Naive B cell (primary cell): ENCODE data around the gene LRRC28. TPM values are rescaled to one million over a fixed set of nuclear protein-coding genes. Genes with fewer than 3 reads are reported as not detected.
"Not testable (repeated sequence)": the region's sequence is repeated elsewhere in the genome, so short reads cannot be mapped to it uniquely, and the experiment has no call there.

Source experiments
- ATAC-seq, 2 donors: fragments of 150-1000 bp; cut with Tn5 transposase; 2 replicates each; pipeline ENCODE4 v1.10.0; 2021; ENCODE audit warnings: low read depth in 2 of 2, mild to moderate bottlenecking in 2 of 2, moderate library complexity in 2 of 2
- DNase-seq: peaks from one replicate; pipeline ENCODE4 v3.0.0; 2022
- H3K27ac Mint-ChIP-seq, 6 donors: one replicate each; pipeline ENCODE4 v1.8.0; 2020 to 2022; ENCODE audit warnings: mild to moderate bottlenecking in 6 of 6, mixed read lengths in 6 of 6, moderate library complexity in 5 of 6, inconsistent platforms in 2 of 6
- H3K27me3 Mint-ChIP-seq, 3 donors: one replicate each; pipeline ENCODE4 v1.8.0; 2021 to 2022; ENCODE audit warnings: mixed read lengths in 3 of 3, mild to moderate bottlenecking in 1 of 3
- H3K36me3 Mint-ChIP-seq, 2 donors: one replicate each; pipeline ENCODE4 v1.8.0; 2020 to 2022; ENCODE audit warnings: mixed read lengths in 2 of 2, inconsistent platforms in 1 of 2, mild to moderate bottlenecking in 1 of 2
- H3K4me1 Mint-ChIP-seq, 3 donors: one replicate each; pipeline ENCODE4 v1.8.0; 2020 to 2022; ENCODE audit warnings: mixed read lengths in 3 of 3, inconsistent platforms in 1 of 3, mild to moderate bottlenecking in 1 of 3, moderate library complexity in 1 of 3
- H3K4me3 Mint-ChIP-seq, 8 donors: one replicate each; pipeline ENCODE4 v1.8.0; 2020 to 2022; ENCODE audit warnings: mild to moderate bottlenecking in 8 of 8, mixed read lengths in 8 of 8, moderate library complexity in 8 of 8, inconsistent platforms in 2 of 8
- H3K9me3 Mint-ChIP-seq, 7 donors: one replicate each; pipeline ENCODE4 v1.8.0; 2020 to 2022; ENCODE audit warnings: mixed read lengths in 7 of 7, mild to moderate bottlenecking in 5 of 7, inconsistent platforms in 2 of 7, moderate library complexity in 1 of 7
- polyA plus RNA-seq, 6 donors: library from polyadenylated mRNA; unstranded; fragments of 300-500 nt; fragmentation: Illumina TruSeq; gene quantifications; one replicate each; pipeline ENCODE4 v1.2.3, GENCODE V29; 2021; ENCODE audit warnings: low read depth in 6 of 6

Gene LRRC28
- polyA plus RNA-seq, 6 donors from 2014 or later, result 20.9 to 41.9 (median 26.9) TPM

DNA sequence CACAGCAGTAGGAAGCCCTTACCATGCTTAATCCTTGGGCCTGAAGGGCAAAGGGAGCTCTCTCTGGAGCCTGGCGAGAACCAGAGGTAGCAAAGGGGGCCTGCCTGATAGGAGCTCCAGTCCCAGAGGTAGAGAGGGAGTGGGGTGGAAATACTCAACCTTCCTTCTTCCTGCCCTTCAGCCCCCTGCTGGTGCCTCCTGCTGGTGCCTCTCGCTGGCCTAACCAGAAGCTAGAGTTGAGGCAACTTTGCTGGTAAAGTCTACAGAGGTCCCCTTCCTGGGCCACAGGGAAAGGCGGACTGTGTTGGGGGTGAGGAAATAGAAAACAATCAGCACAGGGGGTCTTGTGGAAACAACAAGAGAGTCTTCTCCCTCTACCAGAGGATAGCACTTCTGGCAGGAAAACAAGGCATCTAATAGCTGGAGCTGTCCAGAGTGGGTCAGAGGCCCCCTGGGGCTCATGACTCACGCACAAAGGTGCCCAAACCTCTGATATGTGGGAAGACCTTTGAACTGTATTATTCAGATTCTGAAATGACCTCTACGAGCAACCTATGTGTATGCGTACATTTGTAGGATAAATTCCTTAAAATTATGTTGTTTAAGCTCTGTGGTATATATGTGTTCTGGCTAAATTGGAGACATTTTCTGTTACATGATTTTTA, 133.9 kb downstream of the LRRC28 start:
- Mint-ChIP-seq H3K27me3 (no peaks in the 10 kb centered on the region), H3K4me3 (peak overlapping the region in 1 of 8 donors; percentile 49), H3K9me3 (peaks cover 0 to 6% (median 0%) of the 10 kb centered on the region in 7 donors), H3K27ac (peak overlapping the region in 1 of 6 donors; percentile 14), H3K36me3 (peaks cover 0 to 16% of the 10 kb centered on the region in 2 donors), H3K4me1 (peaks cover 5 to 17% (median 8%) of the 10 kb centered on the region in 3 donors)
- ATAC-seq (no peak), DNase-seq (no peak)

DNA sequence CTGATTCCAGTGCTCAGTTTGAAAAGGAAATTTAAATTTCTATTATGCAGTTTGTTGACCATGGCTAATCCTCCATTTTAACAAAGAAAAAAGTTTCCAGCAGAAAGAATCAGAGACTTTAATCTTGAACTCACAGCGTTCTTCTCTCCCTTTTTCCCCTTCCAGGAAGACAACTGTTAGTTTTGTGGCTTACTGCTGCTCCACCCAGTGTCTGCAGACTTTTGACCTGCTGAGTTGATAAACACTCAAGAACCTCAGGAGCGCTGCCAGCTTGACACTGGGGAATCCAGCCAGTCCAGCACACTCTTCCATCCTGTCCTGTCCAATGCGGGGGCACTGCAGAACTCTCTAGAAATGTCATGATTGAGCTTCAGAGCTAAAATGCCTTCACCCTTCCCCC, 134.6 kb downstream of the LRRC28 start:
- peaks cover 0 to 6% (median 0%) of the 10 kb centered on the region in 7 donors for H3K9me3 Mint-ChIP-seq
- no peak for ATAC-seq
- DNase-seq, result no peak
- H3K36me3 Mint-ChIP-seq, result peaks cover 0 to 16% of the 10 kb centered on the region in 2 donors
- H3K4me1 Mint-ChIP-seq, result peaks cover 5 to 17% (median 8%) of the 10 kb centered on the region in 3 donors
- no peak overlapping the region for H3K4me3 Mint-ChIP-seq
- peak overlapping the region in 2 of 6 donors; percentile 22 to 65 for H3K27ac Mint-ChIP-seq
- no peaks in the 10 kb centered on the region for H3K27me3 Mint-ChIP-seq

DNA sequence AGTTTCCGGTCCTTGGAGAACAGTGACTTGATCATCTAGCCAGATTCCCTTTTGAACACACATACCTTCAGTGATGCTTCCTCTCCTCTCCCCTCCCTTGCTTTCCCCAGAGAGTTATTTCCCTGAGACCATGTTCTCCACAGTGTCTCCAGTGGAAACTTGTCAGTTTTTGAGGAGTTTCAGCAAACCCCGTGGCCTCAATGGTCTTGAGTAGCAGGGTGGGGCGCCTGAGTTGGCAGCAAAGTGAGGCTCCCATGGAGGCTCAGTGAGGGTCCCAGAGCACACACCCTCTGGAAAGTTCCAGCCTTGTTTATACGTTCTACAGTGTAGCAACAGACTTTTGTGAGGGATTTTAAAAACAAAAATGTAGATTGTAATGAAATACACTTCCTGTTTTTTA, 135.1 kb downstream of the LRRC28 start:
- no peak overlapping the region for H3K4me3 Mint-ChIP-seq
- peaks cover 0 to 16% of the 10 kb centered on the region in 2 donors for H3K36me3 Mint-ChIP-seq
- DNase-seq (no peak), ATAC-seq (no peak)
- no peaks in the 10 kb centered on the region for H3K27me3 Mint-ChIP-seq
- H3K27ac Mint-ChIP-seq, result peak overlapping the region in 3 of 6 donors; percentile 20 to 58 (median 22)
- H3K4me1 Mint-ChIP-seq, result peaks cover 5 to 17% (median 8%) of the 10 kb centered on the region in 3 donors
- peaks cover 0 to 6% (median 4%) of the 10 kb centered on the region in 7 donors for H3K9me3 Mint-ChIP-seq

DNA sequence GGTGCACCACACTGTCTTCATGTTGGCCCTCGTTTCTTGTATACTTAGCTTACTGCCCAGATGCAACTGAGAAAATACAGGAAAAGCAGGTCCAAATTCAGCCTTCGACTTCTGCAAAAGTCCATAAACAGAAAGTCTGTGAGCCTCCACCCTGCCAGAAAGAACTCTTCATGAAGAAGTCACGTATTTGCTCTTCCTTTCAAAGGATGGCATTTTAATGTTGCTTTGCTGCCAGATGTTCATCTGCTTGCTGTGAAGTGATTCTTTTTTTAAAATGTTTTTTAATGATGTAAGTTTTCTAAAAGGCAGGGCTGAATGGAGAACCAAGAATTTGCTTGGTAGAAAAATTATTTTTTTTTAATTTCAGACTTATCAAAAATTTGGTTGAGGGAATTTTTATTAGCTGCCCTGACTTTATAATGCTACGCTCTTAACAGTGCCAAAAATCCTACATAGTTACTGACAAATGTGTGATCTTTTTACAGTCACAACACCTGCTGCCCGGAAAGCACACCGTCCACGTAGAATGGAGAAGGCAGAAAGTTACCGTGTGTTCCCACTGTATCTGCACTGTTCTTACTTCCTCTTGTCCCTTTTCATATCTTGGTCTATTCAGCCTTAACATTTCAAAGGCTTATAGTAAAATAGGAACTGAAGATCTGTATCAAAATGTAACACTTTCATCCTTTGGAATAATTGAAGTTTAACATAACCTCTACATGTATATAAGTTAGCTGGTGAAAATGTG, 136.3 kb downstream of the LRRC28 start:
- Mint-ChIP-seq H3K27me3 (no peaks in the 10 kb centered on the region), H3K4me3 (peak overlapping the region in 1 of 8 donors; percentile 15), H3K27ac (peak overlapping the region in 2 of 6 donors; percentile 12 to 69), H3K4me1 (peaks cover 5 to 17% (median 8%) of the 10 kb centered on the region in 3 donors), H3K36me3 (peaks cover 0 to 28% of the 10 kb centered on the region in 2 donors), H3K9me3 (peaks cover 0 to 17% (median 9%) of the 10 kb centered on the region in 7 donors)
- DNase-seq (no peak), ATAC-seq (peak; percentile 45 to 73)

DNA sequence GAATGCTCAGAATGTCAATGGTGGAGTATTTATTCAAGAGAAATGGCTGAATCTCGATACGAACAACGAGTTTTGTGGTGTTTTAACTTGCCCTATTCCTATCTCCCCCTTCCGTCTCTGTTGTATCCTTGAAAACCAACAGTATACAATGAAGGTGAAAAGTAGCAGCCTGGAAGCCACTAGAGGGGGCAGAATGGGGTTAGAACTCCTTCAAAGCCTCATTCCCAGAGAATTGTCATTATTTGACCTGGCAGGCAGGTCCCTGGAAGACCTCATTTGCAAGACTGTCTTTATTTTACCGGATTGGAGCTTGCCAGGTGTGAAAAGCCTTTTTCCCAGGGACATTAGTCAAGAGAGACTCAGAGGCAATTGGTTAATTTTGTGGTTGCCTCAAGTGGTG, 139.4 kb downstream of the LRRC28 start:
- Mint-ChIP-seq H3K4me3 (no peak overlapping the region), H3K27me3 (no peaks in the 10 kb centered on the region), H3K9me3 (peaks cover 0 to 39% (median 14%) of the 10 kb centered on the region in 7 donors), H3K4me1 (peaks cover 4 to 17% (median 5%) of the 10 kb centered on the region in 3 donors), H3K27ac (no peak overlapping the region), H3K36me3 (peaks cover 0 to 24% of the 10 kb centered on the region in 2 donors)
- no peak for DNase-seq
- no peak for ATAC-seq

DNA sequence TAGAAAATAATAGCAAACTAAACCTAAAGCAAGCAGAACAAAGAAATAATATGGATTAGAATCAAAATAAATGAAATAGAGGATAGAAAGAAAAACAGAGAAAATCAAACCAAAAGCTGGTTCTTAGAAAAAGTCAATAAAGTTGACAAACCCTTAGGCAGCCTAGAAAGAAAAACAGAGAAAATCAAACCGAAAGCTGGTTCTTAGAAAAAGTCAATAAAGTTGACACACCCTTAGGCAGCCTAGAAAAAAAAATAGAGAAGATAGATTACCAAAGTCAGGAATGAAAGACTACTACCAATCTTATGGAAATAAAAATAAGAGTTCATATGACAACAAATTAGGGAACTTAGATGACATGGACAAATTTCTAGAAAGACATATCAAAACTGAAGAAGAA, 142.4 kb downstream of the LRRC28 start:
- DNase-seq (no peak), ATAC-seq (no peak)
- no peaks in the 10 kb centered on the region for H3K27me3 Mint-ChIP-seq
- H3K4me1 Mint-ChIP-seq, result no peaks in the 10 kb centered on the region
- no peak overlapping the region for H3K4me3 Mint-ChIP-seq
- H3K36me3 Mint-ChIP-seq, result peaks cover 0 to 17% of the 10 kb centered on the region in 2 donors
- H3K9me3 Mint-ChIP-seq, result peaks cover 2 to 39% (median 14%) of the 10 kb centered on the region in 7 donors
- H3K27ac Mint-ChIP-seq, result no peak overlapping the region

DNA sequence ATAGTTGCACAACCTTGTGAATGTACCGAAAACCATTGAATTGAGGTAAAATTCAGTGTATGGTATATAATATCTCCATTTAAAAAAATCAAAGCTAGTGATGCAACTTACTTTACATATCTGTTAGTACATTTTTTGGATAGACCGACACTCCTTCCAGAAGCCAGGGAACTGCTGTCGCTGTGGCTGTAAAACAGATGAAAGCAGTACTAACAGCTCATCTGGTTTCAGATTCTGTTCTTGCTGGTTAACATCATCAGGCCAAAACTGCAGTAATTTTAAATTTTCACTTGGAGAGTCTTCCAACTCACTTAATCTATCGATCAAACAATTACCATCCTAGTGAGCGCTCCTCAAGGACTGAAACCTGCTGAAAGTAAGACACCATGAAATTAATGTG, 145.1 kb downstream of the LRRC28 start:
- H3K4me3 Mint-ChIP-seq, result no peak overlapping the region
- no peak overlapping the region for H3K27ac Mint-ChIP-seq
- peaks cover 2 to 36% (median 12%) of the 10 kb centered on the region in 7 donors for H3K9me3 Mint-ChIP-seq
- peaks cover 0 to 17% of the 10 kb centered on the region in 2 donors for H3K36me3 Mint-ChIP-seq
- no peaks in the 10 kb centered on the region for H3K4me1 Mint-ChIP-seq
- peaks cover 0 to 5% (median 4%) of the 10 kb centered on the region in 3 donors for H3K27me3 Mint-ChIP-seq
- DNase-seq (no peak), ATAC-seq (no peak)

DNA sequence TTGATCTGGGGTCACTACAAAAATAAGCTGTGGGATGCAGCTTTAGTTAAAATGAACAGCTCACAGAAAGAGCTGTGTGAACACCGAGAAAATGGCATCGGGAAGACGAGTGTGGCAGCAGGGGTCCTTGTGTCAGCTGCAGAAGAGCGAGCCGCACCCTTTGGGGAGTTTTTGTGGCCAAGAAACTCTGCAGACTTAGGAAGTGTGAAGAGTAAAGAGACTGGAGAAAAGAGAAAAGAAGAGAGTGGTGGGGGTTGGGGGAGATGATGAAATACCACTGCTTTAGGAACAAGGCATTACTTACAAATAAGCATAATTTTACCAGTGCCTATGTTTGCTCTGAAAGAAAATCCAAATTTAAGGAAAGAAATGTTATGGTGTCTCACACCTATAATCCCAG, 147.8 kb downstream of the LRRC28 start:
- Mint-ChIP-seq H3K36me3 (no peaks in the 10 kb centered on the region), H3K9me3 (peaks cover 0 to 9% (median 2%) of the 10 kb centered on the region in 7 donors), H3K4me3 (no peak overlapping the region), H3K27ac (peak overlapping the region in 1 of 6 donors; percentile 82), H3K4me1 (no peaks in the 10 kb centered on the region), H3K27me3 (peaks cover 0 to 5% (median 4%) of the 10 kb centered on the region in 3 donors)
- no peak for ATAC-seq
- no peak for DNase-seq

DNA sequence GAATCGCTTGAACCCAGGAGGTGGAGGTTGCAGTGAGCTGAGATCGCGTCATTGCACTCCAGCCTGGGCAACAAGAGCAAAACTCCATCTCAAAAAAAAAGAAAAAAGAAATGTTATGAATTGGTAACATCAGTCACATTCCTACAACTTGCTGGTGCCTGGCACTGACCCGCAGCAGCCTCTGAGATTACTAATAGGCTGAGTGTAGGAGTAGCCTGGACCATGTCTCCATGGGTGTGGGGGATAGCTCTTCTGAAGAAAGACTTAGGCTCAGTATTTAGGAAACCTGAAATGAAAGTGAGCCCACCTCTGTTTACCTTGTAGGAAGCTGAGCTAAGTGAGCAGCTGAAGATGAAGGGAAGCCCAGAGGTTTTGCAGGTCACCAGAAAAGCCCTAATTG, 148.3 kb downstream of the LRRC28 start:
- H3K27ac Mint-ChIP-seq, result peak overlapping the region in 1 of 6 donors; percentile 91

DNA sequence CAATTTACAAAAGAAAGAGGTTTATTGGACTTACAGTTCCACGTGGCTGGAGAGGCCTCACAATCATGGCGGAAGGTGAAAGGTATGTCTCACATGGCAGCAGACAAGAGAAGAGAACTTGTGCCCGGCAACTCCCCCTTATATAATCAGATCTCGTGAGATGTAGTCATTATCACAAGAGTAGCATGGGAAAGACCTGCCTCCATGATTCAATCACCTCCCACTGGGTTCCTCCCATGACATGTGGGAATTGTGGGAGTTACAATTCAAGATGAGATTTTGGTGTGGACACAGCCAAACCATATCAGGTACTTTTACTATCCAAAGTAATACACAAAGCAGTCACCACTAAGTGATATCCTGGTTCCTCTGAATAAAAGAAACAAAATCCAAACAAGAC, 149.9 kb downstream of the LRRC28 start:
- not testable (repeated sequence) for ATAC-seq
- H3K27ac Mint-ChIP-seq, result peak overlapping the region in 1 of 6 donors; percentile 71

More for the DNA sequence above, 148.3 kb downstream of the LRRC28 start:
- DNase-seq (no peak), ATAC-seq (no peak)
- Mint-ChIP-seq H3K36me3 (no peaks in the 10 kb centered on the region), H3K9me3 (peaks cover 0 to 7% (median 2%) of the 10 kb centered on the region in 7 donors), H3K4me3 (no peak overlapping the region), H3K27me3 (peaks cover 0 to 5% (median 4%) of the 10 kb centered on the region in 3 donors), H3K4me1 (peaks cover 0 to under 1% (median 0%) of the 10 kb centered on the region in 3 donors)

DNA sequence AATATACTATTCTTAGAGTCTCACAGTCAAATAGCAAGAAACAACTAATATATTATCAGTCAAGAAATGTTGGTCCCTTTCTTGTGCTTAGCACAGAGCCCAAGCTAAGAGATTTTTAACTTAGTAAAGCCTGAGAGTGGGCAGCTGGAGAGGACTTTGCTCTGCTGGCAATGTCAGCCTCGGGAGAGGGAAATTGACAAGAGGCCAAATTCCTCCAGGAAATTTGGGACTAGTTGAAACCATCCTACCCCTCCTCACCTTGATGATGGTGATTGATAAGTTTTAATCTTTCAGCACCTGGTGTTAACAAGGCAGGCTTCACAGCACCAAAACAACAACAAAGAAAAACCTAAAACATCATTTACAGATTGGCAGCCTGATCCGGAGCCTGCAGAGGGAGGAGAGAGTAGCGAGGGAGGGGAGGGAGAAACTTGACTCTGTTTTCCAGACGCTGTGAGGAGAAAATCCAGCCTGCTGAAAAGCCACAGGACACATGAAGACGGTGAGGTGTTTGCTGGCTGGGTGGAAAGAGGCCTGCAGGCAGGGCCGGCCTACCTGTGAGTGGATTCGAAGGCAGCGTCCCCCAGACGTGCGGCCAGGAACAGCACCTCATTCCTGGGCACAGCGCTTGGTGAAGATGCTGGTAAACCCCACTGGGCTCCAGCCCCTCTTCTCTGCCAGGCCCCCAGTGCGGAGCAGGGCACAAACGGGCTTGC, 150.9 kb downstream of the LRRC28 start:
- Mint-ChIP-seq H3K27ac (peak overlapping the region in 1 of 6 donors; percentile 60), H3K27me3 (peaks cover 0 to 5% (median 4%) of the 10 kb centered on the region in 3 donors), H3K4me3 (no peak overlapping the region), H3K36me3 (no peaks in the 10 kb centered on the region), H3K4me1 (peaks cover 0 to 6% (median 2%) of the 10 kb centered on the region in 3 donors), H3K9me3 (no peaks in the 10 kb centered on the region)
- no peak for DNase-seq
- no peak for ATAC-seq

More for the DNA sequence above, 149.9 kb downstream of the LRRC28 start:
- not testable (repeated sequence) for H3K36me3 Mint-ChIP-seq, H3K27me3 Mint-ChIP-seq, DNase-seq, H3K9me3 Mint-ChIP-seq, H3K4me1 Mint-ChIP-seq, H3K4me3 Mint-ChIP-seq

DNA sequence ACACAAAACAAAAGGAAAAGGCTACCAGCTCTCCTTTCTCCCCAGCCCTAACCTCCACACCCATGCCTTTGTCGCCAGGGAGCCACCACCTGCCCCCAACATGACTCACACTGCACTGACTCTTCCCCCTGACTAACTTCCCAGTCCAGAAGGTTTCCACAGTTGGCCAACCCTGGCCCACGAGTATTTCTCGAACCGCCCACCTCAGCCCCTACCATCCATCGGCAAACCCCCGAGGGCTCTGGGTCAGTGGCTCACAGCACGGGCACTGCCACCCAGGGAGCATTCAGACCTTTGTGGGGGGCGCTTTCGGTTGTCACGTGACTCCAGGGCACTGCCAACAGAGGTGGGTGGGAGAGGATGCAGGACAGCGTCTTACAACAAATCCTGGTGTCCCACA, 152.3 kb downstream of the LRRC28 start:
- H3K36me3 Mint-ChIP-seq, result no peaks in the 10 kb centered on the region
- DNase-seq (no peak), ATAC-seq (no peak)
- peaks cover under 1 to 9% (median 6%) of the 10 kb centered on the region in 3 donors for H3K4me1 Mint-ChIP-seq
- no peak overlapping the region for H3K4me3 Mint-ChIP-seq
- H3K9me3 Mint-ChIP-seq, result no peaks in the 10 kb centered on the region
- H3K27ac Mint-ChIP-seq, result peak overlapping the region in 1 of 6 donors; percentile 49
- H3K27me3 Mint-ChIP-seq, result peaks cover 0 to 5% (median 4%) of the 10 kb centered on the region in 3 donors

DNA sequence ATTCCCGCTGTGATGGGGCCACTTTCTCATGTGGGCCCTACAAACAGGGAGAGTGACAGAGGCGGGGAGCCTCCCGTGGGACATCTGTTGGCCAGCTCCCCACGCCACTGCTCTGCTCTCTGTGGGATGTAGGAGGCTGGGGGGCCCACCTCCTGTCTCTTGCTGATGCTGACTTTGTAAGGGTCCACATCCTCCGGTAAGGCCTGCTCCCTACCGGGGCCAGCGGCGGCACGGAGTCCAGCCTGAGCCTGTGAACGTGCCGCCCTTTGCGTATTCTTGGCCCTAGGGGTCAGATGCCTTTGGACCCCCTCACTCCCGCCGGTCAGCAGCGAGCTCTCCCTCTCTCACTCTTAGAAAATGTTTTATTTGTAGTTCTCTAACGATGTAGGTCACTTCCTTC, 153.2 kb downstream of the LRRC28 start:
- H3K27ac Mint-ChIP-seq, result no peak overlapping the region
- no peak for DNase-seq
- H3K36me3 Mint-ChIP-seq, result no peaks in the 10 kb centered on the region
- peaks cover 8 to 17% (median 8%) of the 10 kb centered on the region in 3 donors for H3K4me1 Mint-ChIP-seq
- ATAC-seq, result no peak
- no peaks in the 10 kb centered on the region for H3K27me3 Mint-ChIP-seq
- no peak overlapping the region for H3K4me3 Mint-ChIP-seq
- H3K9me3 Mint-ChIP-seq, result no peaks in the 10 kb centered on the region
